H1 (cell line): ENCODE results near the gene PTRH1. TPM values are rescaled to one million over a fixed set of nuclear protein-coding genes. Genes with fewer than 3 reads are reported as not detected.

Experiments
- ASH2L ChIP-seq: fragments of 200-600, 300-600 bp; sonication (generic); IDR thresholded peaks from one replicate; pipeline ENCODE4 v1.7.1; 2017; ENCODE audit warnings: low read length
- KDM4A ChIP-seq: IDR thresholded peaks from one replicate; pipeline ENCODE4 v1.7.1; 2012; ENCODE audit warnings: low read depth, mild to moderate bottlenecking, moderate library complexity, low read length, inconsistent platforms; ENCODE audit not compliant: severe bottlenecking
- PHF8 ChIP-seq: fragments of 200-600 bp; sonication (generic); conservative IDR thresholded peaks from 2 replicates; pipeline ENCODE4 v1.7.1; 2012; ENCODE audit warnings: low read depth, mild to moderate bottlenecking, inconsistent platforms, low read length, moderate library complexity
- RFX5 ChIP-seq: IDR thresholded peaks from 2 replicates; pipeline ENCODE4 v1.6.1; 2011; ENCODE audit warnings: low read depth, low read length, improper control_type of control experiment, borderline replicate concordance
- SIN3A ChIP-seq, 2 experiments: IDR thresholded peaks in 1 of 2; conservative IDR thresholded peaks in 1 of 2; 2 replicates each; pipeline ENCODE4 v1.6.1; 2011 to 2012; ENCODE audit warnings: low read length in 2 of 2, improper control_type of control experiment in 1 of 2, low read depth in 1 of 2, mild to moderate bottlenecking in 1 of 2
- polyA plus RNA-seq, 7 experiments: library from polyadenylated mRNA; depleted of rRNA in 3 of 7; stranded (reverse) in 5 of 7; unstranded in 2 of 7; fragments of >200 nt in 5 of 7; fragments of 200-250 nt in 2 of 7; gene quantifications; 1 replicate in 5 of 7; 2 replicates in 1 of 7; 4 replicates in 1 of 7; pipeline versions ENCODE4 v1.2.1 to v1.2.3, GENCODE V29; 2011 to 2013; ENCODE audit warnings: missing spikeins in 2 of 7, mixed read lengths in 2 of 7
- total RNA-seq: library from RNA; stranded (reverse); fragmentation: NEBNext Ultra II Directional; extraction: Animal tissue kit (Norgen Biotek cat#: 25700); gene quantifications from 2 replicates; pipeline ENCODE4 v1.2.1, GENCODE V29; 2021

The PTRH1 gene
- total and polyA plus RNA-seq, 2 of the 8 experiments (the other 6 are each of a cell fraction or from before 2014, with no cell fraction given) = 11.1 to 19.8 TPM

GRCh38 chr9:127749090-127749787, 33.8 kb upstream of the PTRH1 start (continued):
- no peak for TF ChIP-seq RFX5
- TF ChIP-seq PHF8 = no peak
- TF ChIP-seq SIN3A (conservative IDR thresholded peaks at IDR 0.05 in 1 of 2, IDR thresholded peaks at IDR 0.05 in 1 of 2; ENCODE audit: low read depth in 1 of 2, low read length in 2 of 2) = no peak
- TF ChIP-seq ASH2L = no peak
- TF ChIP-seq KDM4A = no peak
- TF ChIP-seq, all 59 proteins: peak for 0
